GM21526 (cell line): ENCODE measurements around the gene CDC42.
"Not testable (repeated sequence)": the region's sequence is repeated elsewhere in the genome, so short reads cannot be mapped to it uniquely, and the experiment has no call there.

Experiments
- ATAC-seq: cut with Tn5 transposase; IDR thresholded peaks from one replicate; pipeline ENCODE4 v1.9.1; 2021; ENCODE audit warnings: moderate library complexity; ENCODE audit not compliant: unreplicated experiment, low FRiP score

CDC42 gene

GRCh38 chr1:22034834-22035233, 17.7 kb upstream of the CDC42 start:
- not testable (repeated sequence) for ATAC-seq

GRCh38 chr1:22037520-22037919, 15.0 kb upstream of the CDC42 start:
- no peak for ATAC-seq

DNA sequence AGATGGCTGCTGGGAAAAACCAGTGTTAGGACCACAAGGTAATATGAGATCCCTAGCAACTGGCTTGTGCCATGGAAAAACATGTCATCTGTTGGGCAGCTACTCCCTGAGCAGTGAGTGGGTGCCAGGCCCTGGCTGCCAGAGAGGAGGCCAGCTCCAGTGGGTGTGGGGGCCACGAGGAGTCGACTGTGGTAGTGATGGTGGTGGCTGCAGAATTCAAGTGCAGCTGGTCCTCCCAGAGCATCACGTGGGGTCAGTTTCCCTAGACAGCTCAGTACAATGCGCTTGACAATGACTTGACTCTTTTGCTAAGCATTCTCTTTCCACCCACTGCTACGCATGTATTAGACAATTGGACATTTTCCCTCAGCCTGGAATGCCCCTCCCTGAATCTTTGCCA, 14.5 kb upstream of the CDC42 start:
- ATAC-seq, result no peak

GRCh38 chr1:22039594-22040285, 12.8 kb upstream of the CDC42 start:
- peak; percentile 90 for ATAC-seq

GRCh38 chr1:22040286-22040623, 12.3 kb upstream of the CDC42 start:
- no peak for ATAC-seq

GRCh38 chr1:22041505-22041904, 11.0 kb upstream of the CDC42 start:
- ATAC-seq, result no peak

- ATAC-seq, result no peak
These were observed 9.2 kb upstream of the CDC42 start for GRCh38 chr1:22043198-22043769.

DNA sequence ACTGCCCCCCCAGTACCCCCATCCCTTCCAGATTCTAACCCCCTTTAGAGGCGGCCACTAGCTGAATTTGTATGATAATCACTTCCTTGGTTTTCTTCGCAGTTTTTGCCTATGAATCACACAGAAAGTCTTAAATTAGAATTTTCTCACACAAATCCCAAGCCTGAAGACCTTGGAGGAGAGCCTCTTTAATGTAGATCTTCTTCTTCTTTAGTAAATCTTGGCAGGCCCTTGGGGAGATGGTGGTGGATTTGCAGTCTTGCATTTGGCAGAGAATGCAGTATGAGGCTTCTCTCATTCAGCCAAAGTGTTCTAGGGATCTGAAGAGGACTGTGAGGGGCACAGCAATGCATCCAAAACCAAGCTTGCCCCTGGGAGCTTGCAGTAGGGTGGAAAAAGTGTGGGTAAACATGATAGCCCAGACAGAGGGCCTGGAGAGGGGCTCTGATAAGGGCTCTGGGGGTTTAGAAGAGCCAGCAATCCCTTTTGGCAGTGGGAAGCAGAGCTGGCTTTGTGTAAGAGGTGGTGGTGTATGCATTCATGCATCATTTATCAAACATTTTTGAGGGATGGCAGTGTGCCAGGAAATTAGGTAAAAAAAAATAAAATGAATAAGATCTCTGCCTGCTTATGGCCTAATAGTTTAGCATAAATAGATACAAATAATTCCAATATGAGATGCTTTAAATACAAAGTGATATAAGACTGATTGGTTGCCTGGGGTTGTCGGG, 7.7 kb upstream of the CDC42 start:
- ATAC-seq, result no peak

- ATAC-seq, result no peak
These were observed 6.8 kb upstream of the CDC42 start for GRCh38 chr1:22045604-22046228.

DNA sequence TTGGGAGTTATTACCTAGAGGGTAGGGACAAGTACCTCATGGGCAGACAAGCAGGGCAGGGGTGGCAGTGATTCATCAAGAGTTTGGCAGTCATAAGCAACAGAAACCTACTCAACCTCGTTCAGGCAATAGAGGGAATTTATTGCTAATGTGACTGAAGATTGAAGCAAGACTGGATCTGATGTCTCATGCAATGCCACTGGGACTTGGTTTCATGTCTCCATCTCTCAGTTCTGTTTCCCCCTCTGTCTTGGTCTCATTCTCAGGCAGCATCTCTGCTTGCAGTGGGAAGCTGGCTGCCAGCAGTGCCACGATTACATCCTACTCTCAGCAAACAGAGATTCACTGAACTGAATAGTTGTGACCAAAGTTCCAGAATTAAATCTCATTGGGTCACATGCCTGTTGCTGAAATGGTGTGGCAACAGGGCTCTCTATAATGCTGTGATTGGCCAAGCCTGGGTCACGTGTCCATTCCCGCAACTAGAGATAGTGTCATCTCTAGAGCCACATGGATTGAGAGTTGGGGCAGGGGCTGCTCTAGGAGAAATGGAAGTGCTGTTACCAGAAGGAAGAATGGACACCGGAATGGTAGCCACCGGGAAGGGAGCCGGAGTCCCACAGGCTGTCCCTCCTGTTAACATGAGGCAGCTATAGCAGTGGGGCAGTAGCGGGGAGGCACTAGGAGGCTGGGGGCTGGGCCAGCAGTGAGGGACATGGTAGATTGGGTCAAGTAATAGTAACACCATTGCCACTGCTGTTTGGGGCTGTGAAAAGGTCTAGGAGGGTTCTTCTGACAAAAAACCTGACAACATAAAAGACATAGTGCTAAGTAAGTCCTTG, 3.9 kb upstream of the CDC42 start:
- no peak for ATAC-seq

DNA sequence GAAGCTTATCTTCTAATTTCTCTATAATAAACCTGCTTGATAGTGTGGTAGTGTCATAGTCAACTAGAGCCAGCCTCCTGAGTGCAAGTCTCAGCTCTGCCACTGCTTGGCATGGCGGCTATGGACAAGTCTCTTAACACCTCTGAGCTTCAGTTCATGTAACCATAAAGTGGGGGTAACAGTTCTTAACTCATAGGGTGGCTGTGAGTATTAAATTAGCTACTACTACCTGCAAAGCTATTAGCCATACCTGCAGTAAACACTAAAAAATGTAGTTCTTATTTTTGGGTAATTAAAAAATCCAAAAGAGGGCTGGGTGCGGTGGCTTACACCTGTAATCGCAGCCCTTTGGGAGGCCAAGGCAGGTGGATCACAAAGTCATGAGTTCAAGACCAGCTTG, 2.2 kb upstream of the CDC42 start:
- ATAC-seq, result no peak

DNA sequence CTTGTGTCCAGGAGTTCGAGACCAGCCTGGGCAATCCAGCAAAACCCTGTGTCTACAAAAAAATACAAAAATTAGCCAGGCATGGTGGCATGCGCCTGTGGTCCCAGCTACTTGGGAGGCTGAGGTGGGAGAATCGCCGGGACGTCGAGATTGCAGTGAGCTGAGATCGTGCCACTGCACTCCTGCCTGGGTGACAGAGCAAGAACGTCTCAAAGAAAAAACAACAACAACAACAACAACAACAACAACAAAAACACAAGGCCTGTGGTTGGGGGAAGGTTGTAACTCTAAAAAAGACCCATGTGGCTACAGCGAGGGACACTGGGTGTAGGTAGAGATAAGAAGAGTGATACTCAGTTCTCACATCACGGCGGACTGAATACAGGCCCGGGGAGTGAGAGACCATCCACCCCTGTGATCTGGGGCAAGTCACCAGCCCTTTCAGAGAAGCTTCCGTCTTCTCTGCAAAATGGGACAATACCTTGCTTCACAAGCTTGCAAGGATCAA, 848 bp upstream of the CDC42 start:
- no peak for ATAC-seq

DNA sequence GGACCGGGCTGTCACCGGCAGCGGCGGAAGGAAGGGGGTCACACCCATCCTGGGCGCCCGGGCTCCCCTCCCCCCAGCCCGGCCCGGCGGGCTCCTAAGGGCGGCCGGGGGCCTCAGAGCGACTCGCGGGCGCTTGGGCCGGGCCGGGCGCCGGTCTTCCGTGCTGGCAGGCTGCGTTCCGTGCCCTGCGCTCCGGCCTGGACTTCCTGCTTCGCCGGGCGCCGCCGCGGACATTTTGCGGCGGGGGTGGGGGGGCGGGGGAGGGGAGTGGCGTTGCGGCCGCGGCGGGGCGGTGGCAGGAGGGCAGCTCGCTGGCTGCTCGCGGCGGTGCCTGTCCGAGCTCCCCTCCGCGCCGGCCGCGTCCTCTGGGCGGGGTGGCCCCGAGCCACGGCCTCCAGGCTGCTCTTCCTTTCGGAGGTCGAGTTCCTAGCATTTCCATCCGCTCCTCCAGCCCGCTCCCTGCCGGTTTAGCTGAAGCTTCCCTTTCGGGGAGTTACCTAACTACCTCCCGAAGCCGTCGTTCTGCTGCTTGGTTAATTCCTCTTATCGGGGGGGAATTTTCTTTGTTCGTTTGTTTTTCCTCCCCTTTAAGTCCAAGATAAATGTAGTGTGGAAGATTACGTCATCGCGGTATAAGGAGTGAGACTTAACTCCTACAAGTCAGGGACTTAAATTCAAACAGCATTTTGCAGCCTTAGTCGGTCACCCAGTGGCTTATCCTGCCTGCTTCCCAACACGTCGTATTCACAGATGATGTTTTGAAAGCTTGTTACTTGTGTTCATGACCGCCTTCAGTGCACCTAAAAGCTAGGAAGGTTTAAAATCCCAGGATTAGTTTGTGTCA, 730 bp downstream of the CDC42 start:
- peak; percentile 24 for ATAC-seq

DNA sequence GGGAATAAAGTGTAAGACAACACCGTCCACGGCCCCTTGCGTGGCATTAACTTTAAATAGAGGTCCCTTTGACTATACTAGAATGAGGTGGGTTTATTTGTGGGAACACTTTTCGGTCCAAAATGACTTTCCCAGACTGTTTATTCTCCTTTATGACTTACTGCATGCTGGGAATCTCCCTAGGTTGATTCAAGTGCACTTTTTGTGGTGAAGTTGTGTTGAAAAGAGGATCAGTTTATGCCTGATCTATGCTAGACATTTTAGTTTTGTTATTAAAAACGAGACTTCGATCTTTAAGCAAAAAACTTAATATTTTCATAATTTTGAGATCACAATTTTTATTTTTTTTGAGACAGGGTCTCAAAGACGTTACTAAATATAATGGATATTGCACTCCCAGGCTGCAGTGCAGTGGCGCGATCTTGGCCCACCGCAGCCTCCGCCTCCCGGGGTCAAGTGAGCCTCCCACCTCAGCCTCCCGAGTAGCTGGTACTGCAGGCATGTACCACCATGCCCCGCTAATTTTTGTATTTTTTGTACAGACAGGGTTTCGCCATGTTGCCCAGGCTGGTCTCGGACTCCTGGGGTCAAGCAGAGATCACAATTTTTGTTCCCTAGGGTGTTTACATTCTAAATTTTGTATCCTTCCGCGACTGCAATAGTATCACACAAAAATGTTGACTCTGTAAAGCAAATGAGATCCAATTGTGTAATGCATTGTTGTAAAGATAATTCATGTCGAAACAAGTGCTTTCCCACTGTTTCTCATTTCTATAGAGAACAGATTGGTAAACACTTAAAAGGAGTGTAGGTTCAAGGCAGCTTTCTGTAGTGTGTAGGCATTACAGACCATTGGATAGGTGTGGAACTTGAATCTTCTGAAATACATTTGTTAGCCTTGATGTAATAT, 1.6 kb downstream of the CDC42 start:
- ATAC-seq, result no peak

DNA sequence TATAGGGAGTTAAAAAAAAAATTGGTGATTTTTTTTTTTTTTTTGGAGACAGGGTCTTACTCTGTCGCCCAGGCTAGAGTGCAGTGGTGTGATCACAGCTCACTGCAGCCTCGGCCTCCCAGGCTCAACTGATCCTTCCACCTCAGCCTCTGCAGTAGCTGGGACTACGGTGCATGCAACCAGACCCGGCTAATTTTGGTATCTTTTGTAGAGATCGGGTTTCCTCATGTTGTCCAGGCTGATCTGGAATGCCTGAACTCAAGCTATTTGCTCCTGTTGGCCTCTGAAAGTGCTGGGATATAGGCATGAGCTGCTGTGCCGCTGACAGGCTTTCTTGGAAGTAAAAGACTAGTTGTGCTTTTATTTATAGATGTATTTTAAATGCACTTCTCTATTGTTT, 3.0 kb downstream of the CDC42 start:
- ATAC-seq, result no peak

DNA sequence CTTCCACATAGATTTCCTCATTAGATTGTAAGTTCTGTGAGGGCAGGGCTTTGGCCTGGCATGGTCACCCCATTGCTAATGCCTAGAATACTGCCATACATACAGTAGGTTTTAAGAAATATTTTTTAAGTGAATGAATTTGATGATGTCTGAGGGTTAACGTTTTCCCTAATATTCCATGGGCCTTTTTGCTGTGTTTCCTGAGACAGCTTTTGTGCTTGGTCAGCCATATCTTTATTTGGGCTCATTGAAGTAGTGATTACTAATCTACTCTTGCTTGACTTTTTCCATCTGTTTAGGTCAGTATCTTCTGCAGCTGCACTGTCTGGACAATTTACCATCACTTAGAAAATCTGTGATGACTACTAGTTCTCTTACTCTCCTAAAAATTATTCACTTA, 3.5 kb downstream of the CDC42 start:
- ATAC-seq, result no peak

DNA sequence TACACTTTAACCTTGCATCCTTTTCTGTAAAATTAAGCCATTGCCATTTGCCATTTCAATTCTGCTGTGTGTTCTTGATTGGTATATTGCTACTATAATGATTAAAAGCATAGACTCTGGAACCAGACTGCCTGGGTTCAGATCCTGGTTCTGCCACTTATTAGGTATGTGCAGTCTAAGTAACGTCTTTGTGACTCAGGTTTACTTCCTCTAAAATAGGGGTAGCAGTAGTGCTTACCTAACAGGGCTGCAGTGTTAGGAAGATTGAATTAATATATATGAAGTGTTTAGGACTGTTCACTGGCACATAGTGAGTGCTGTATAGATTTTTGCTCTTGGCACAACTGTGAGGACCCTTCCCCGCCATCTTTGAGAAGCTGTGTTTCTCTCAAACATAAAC, 4.4 kb downstream of the CDC42 start:
- ATAC-seq, result no peak

DNA sequence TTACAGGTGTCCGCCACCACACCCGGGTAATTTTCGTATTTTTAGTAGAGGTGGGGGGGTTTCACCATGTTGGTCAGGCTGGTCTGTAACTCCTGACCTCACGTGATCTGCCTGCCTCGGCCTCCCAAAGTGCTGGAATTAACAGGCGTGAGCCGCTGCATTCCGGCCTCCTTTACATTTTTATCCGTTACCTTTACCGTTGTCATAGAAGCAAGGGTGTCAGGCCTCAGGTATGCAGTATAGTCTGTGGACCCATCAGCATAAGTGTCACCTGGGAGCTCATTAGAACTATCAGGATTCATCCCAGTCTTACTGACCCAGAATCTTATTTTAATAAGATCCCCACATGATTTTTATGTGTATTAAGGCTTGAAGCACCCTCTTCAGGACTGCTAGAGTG, 5.4 kb downstream of the CDC42 start:
- ATAC-seq, result no peak
